Ascending aorta (tissue), 2 donors: ENCODE results near the gene BANK1. TPM values are rescaled to one million over a fixed set of nuclear protein-coding genes. Genes with fewer than 3 reads are reported as not detected.
"Not testable (repeated sequence)": the region's sequence is repeated elsewhere in the genome, so short reads cannot be mapped to it uniquely, and the experiment has no call there.

ENCODE experiments used
- DNase-seq, 2 donors: peaks; one replicate each; pipeline ENCODE4 v3.0.0-alpha.2; 2019; ENCODE audit warnings: low spot score in 2 of 2
- H3K27ac ChIP-seq, 2 donors: fragments of 200-600 bp; sonication (generic); one replicate each; pipeline ENCODE4 v1.5.1; 2016 to 2017; ENCODE audit warnings: mild to moderate bottlenecking in 1 of 2
- H3K27me3 ChIP-seq: fragments of 200-600 bp; sonication (generic); one replicate; pipeline ENCODE4 v1.5.1; 2017
- H3K36me3 ChIP-seq, 2 donors: fragments of 200-600 bp; sonication (generic); one replicate each; pipeline ENCODE4 v1.5.1; 2016
- H3K4me1 ChIP-seq, 2 donors: fragments of 200-600 bp; sonication (generic); one replicate each; pipeline ENCODE4 v1.5.1; 2016 to 2017; ENCODE audit warnings: mild to moderate bottlenecking in 1 of 2
- H3K4me3 ChIP-seq, 2 donors: fragments of 200-600 bp; sonication (generic); one replicate each; pipeline ENCODE4 v1.5.1; 2016 to 2017; ENCODE audit warnings: mild to moderate bottlenecking in 1 of 2
- H3K9me3 ChIP-seq, 2 donors: fragments of 200-600 bp; sonication (generic); one replicate each; pipeline ENCODE4 v1.5.1; 2016
- CTCF ChIP-seq, 3 experiments: fragments of 200-600 bp in 2 of 3; fragments of 450-650 bp in 1 of 3; sonication (generic) in 2 of 3; IDR thresholded peaks; one replicate each; pipeline ENCODE4 v1.5.1; 2016 to 2019; ENCODE audit warnings: antibody characterized with exemption in 3 of 3, mild to moderate bottlenecking in 1 of 3, moderate library complexity in 1 of 3
- intact Hi-C: fragments of 100-400 bp; cut with DNase I; formaldehyde crosslinking; loops from one replicate; pipeline ENCODE4 v1.15.1; 2023
- total RNA-seq: library from RNA; depleted of rRNA; stranded (reverse); fragments of >200 nt; gene quantifications from one replicate; pipeline ENCODE4 v1.1.0, GENCODE V29; 2016

The BANK1 gene
- total RNA-seq, 1 donor from 2014 or later: not detected

- Histone ChIP-seq H3K9me3 (no peaks in the 10 kb centered on the region), H3K36me3 (no peaks in the 10 kb centered on the region), H3K27ac (no peak overlapping the region), H3K4me3 (no peak overlapping the region), H3K4me1 (no peaks in the 10 kb centered on the region), H3K27me3 (no peaks in the 10 kb centered on the region)
- TF ChIP-seq CTCF (IDR thresholded peaks at IDR 0.05): no peak
- intact Hi-C loops: no loop called here
- no peak for DNase-seq
These were observed 95.0 kb downstream of the BANK1 start for GRCh38 chr4:101885574-101885973.

- Histone ChIP-seq H3K9me3 (no peaks in the 10 kb centered on the region), H3K27me3 (no peaks in the 10 kb centered on the region), H3K4me1 (no peaks in the 10 kb centered on the region), H3K27ac (no peak overlapping the region), H3K4me3 (no peak overlapping the region), H3K36me3 (no peaks in the 10 kb centered on the region)
- no peak for TF ChIP-seq CTCF (IDR thresholded peaks at IDR 0.05)
- intact Hi-C loops: no loop called here
- no peak for DNase-seq
These were observed 96.3 kb downstream of the BANK1 start for GRCh38 chr4:101886826-101887225.

GRCh38 chr4:101888472-101888871, 97.9 kb downstream of the BANK1 start:
- no peak for DNase-seq
- no peak for TF ChIP-seq CTCF (IDR thresholded peaks at IDR 0.05)
- no peaks in the 10 kb centered on the region for H3K4me1 ChIP-seq
- no peak overlapping the region for H3K4me3 ChIP-seq
- H3K9me3 ChIP-seq: no peaks in the 10 kb centered on the region
- no peaks in the 10 kb centered on the region for H3K36me3 ChIP-seq
- intact Hi-C loops: no loop called here
- H3K27ac ChIP-seq: no peak overlapping the region
- no peaks in the 10 kb centered on the region for H3K27me3 ChIP-seq

- H3K4me1 ChIP-seq, H3K27me3 ChIP-seq, H3K9me3 ChIP-seq, intact Hi-C loops, H3K4me3 ChIP-seq, H3K27ac ChIP-seq, H3K36me3 ChIP-seq, DNase-seq: not testable (repeated sequence)
These were observed 115.0 kb downstream of the BANK1 start for GRCh38 chr4:101905527-101905926.

- Histone ChIP-seq H3K4me1 (no peaks in the 10 kb centered on the region), H3K36me3 (no peaks in the 10 kb centered on the region), H3K27ac (no peak overlapping the region), H3K9me3 (no peaks in the 10 kb centered on the region), H3K4me3 (no peak overlapping the region), H3K27me3 (no peaks in the 10 kb centered on the region)
- no peak for TF ChIP-seq CTCF (IDR thresholded peaks at IDR 0.05)
- no peak for DNase-seq
- intact Hi-C loops: no loop called here
These were observed 120.3 kb downstream of the BANK1 start for GRCh38 chr4:101910786-101911373.

- Histone ChIP-seq H3K4me1 (no peaks in the 10 kb centered on the region), H3K9me3 (no peaks in the 10 kb centered on the region), H3K27ac (no peak overlapping the region), H3K27me3 (no peaks in the 10 kb centered on the region), H3K36me3 (no peaks in the 10 kb centered on the region), H3K4me3 (no peak overlapping the region)
- DNase-seq: no peak
- intact Hi-C loops: no loop called here
- TF ChIP-seq CTCF (IDR thresholded peaks at IDR 0.05): no peak
These were observed 121.1 kb downstream of the BANK1 start for GRCh38 chr4:101911616-101912015.
